Measurements from ENCODE around the gene CMTM8.

DNA sequence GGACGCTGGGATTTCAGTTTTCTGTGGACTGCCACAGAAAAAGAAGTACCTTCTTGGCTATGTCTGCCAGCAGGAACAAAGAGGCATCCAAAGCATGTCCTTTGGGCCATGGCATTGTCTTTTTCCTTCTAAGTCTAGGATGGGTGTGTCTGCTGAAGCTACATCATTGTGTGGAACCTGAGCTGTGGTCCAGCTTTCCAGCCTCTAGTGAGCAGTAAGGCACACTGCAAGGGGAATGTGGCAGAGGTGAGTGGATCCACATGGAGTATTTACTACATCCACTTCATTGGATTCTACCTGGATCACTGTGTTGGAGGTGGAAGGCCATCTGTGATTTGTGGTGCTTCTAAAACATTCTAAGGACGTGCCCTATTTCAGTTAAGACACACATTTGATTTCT is 23.7 kb downstream of the CMTM8 start:
- TF ChIP-seq GATA1 (IDR thresholded peaks at IDR 0.05; ENCODE audit: low read depth, low read length) (no peak), POLR2A (IDR thresholded peaks at IDR 0.05; ENCODE audit: low read length) (no peak)
